Measurements from ENCODE around the gene ORAI3. TPM values are rescaled to one million over a fixed set of nuclear protein-coding genes. Genes with fewer than 3 reads are reported as not detected.

ORAI3 gene
- total RNA-seq, 1 donor from 2014 or later: 25.7 TPM

GRCh38 chr16:30964574-30965226 is 15.8 kb downstream of the ORAI3 start:
- intact Hi-C loops (cut with micrococcal nuclease): no loop called here

GRCh38 chr16:30965436-30965835 is 16.6 kb downstream of the ORAI3 start:
- intact Hi-C loops (cut with micrococcal nuclease): no loop called here

- intact Hi-C loops (cut with micrococcal nuclease): no loop called here
Measured at GRCh38 chr16:30966033-30966619, 17.3 kb downstream of the ORAI3 start.

GRCh38 chr16:30967795-30968194 is 18.9 kb downstream of the ORAI3 start:
- intact Hi-C loops (cut with micrococcal nuclease): no loop called here

GRCh38 chr16:30969246-30969842 is 20.5 kb downstream of the ORAI3 start:
- intact Hi-C loops (cut with micrococcal nuclease): no loop called here

GRCh38 chr16:30971298-30971697 is 22.4 kb downstream of the ORAI3 start:
- intact Hi-C loops (cut with micrococcal nuclease): no loop called here

GRCh38 chr16:30972872-30973271 is 24.0 kb downstream of the ORAI3 start:
- intact Hi-C loops (cut with micrococcal nuclease): no loop called here

GRCh38 chr16:30974348-30974747 is 25.5 kb downstream of the ORAI3 start:
- intact Hi-C loops (cut with micrococcal nuclease): no loop called here

- intact Hi-C loops (cut with micrococcal nuclease): no loop called here
Measured at GRCh38 chr16:30976486-30976885, 27.6 kb downstream of the ORAI3 start.

- intact Hi-C loops (cut with micrococcal nuclease): no loop called here
Measured at GRCh38 chr16:30977502-30977901, 28.6 kb downstream of the ORAI3 start.

- intact Hi-C loops (cut with micrococcal nuclease): no loop called here
Measured at GRCh38 chr16:30979170-30980022, 30.5 kb downstream of the ORAI3 start.

- intact Hi-C loops (cut with micrococcal nuclease): no loop called here
Measured at GRCh38 chr16:30980023-30980371, 31.1 kb downstream of the ORAI3 start.

GRCh38 chr16:30980434-30980833 is 31.6 kb downstream of the ORAI3 start:
- intact Hi-C loops (cut with micrococcal nuclease): no loop called here

GRCh38 chr16:30980959-30981358 is 32.1 kb downstream of the ORAI3 start:
- intact Hi-C loops (cut with micrococcal nuclease): no loop called here

- intact Hi-C loops (cut with micrococcal nuclease): no loop called here
Measured at GRCh38 chr16:30982548-30983288, 33.9 kb downstream of the ORAI3 start.

GRCh38 chr16:30983289-30983889 is 34.5 kb downstream of the ORAI3 start:
- intact Hi-C loops (cut with micrococcal nuclease): no loop called here

- intact Hi-C loops (cut with micrococcal nuclease): loop anchor here (2.0 kb wide), 1 partner anchor 459 kb away; the partner anchor contains the start of gene ZNF843
Measured at GRCh38 chr16:30983898-30984610, 35.2 kb downstream of the ORAI3 start.

GRCh38 chr16:30984669-30985400 is 36.0 kb downstream of the ORAI3 start, which contains the start of gene HSD3B7:
Gene HSD3B7, plus strand, starts transcription at chr16:30985207. Its CDS starts 452 bp downstream, at chr16:30985659.
- intact Hi-C loops (cut with micrococcal nuclease): loop anchor here (1.0 to 5.0 kb wide), 3 partner anchors 109 to 882 kb away; partner anchors contain the start of genes VKORC1 and ZNF843

All from T-helper 2 cell treated with Interferon-gamma antibody and Interleukin-4, amounts not matched to agents 100 ng/mL and 5 ng/mL, for 36 hours (primary cell).